HUES6 (cell line): ENCODE results near the gene HK3.

Experiments used
- H3K27ac ChIP-seq: 2 replicates; pipeline ENCODE4 v1.7.0; 2013; ENCODE audit warnings: low read depth, mild to moderate bottlenecking, low read length, inconsistent platforms
- H3K27me3 ChIP-seq: 2 replicates; pipeline ENCODE4 v1.6.1; 2013; ENCODE audit warnings: low read length; ENCODE audit not compliant: control insufficient read depth, insufficient read depth
- H3K36me3 ChIP-seq: 2 replicates; pipeline ENCODE4 v1.6.1; 2013; ENCODE audit warnings: low read length; ENCODE audit not compliant: control insufficient read depth, insufficient read depth
- H3K4me1 ChIP-seq: 2 replicates; pipeline ENCODE4 v1.6.1; 2013; ENCODE audit warnings: low read length; ENCODE audit not compliant: control insufficient read depth, insufficient read depth
- H3K4me3 ChIP-seq: 2 replicates; pipeline ENCODE4 v1.5.1; 2013; ENCODE audit warnings: low read depth, low read length
- H3K9ac ChIP-seq: one replicate; pipeline ENCODE4 v1.6.1; 2013; ENCODE audit warnings: mild to moderate bottlenecking, low read length
- H3K9me3 ChIP-seq: 2 replicates; pipeline ENCODE4 v1.6.1; 2013; ENCODE audit warnings: low read depth, low read length; ENCODE audit not compliant: control insufficient read depth, insufficient read depth

Gene HK3

GRCh38 chr5:176889321-176890280, 9.5 kb downstream of the HK3 start:
- Histone ChIP-seq H3K27me3 (no peaks in the 10 kb centered on the region), H3K9ac (no peak overlapping the region), H3K36me3 (no peaks in the 10 kb centered on the region), H3K4me1 (no peaks in the 10 kb centered on the region), H3K27ac (no peak overlapping the region), H3K9me3 (no peaks in the 10 kb centered on the region), H3K4me3 (no peak overlapping the region)

GRCh38 chr5:176888865-176889165, 10.3 kb downstream of the HK3 start:
- Histone ChIP-seq H3K9ac (no peak overlapping the region), H3K36me3 (no peaks in the 10 kb centered on the region), H3K27ac (no peak overlapping the region), H3K27me3 (no peaks in the 10 kb centered on the region), H3K9me3 (no peaks in the 10 kb centered on the region), H3K4me3 (no peak overlapping the region), H3K4me1 (no peaks in the 10 kb centered on the region)

DNA sequence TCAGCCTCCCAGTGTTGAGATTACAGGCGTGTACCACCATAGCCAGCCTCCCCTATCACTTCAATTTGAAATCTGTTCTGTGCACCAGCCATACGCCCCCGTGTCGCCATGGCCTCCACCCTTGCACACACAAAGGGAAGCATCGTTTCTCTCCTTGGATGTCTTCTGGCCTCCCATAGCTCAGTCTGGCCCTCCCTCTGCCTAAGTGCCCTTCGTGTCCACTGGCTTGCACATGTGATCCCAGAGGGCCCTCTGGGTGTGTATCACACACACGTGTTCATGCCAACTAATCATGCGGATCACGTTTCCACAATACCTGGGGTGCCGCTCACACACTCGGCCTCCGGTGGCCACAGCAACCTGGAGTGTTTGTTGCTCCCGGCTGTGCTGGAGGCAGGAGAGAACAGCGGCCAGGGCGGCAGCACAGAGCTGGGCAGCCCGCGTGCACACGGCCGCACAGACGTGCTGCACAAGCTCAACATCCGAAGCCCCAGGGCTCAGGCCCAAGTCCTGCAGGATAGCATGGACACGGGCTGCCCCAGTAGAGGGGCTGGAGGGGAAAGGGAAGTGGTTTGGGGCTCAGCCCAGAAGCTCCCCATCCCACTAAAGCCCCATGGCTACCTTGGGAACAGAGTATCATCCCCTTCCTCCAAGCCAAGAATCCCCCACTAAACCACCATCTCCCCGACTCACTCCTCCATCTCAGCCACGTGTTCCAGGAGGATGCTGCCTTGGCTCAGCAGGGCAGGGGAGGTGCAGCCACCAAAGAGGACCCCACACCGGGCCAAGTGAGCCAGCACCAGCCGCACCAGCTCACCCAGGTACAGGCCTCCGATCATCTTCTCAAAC, 10.9 kb downstream of the HK3 start:
- H3K27me3 ChIP-seq = no peaks in the 10 kb centered on the region
- H3K4me1 ChIP-seq = no peaks in the 10 kb centered on the region
- no peak overlapping the region for H3K4me3 ChIP-seq
- no peak overlapping the region for H3K9ac ChIP-seq
- no peak overlapping the region for H3K27ac ChIP-seq
- no peaks in the 10 kb centered on the region for H3K36me3 ChIP-seq
- H3K9me3 ChIP-seq = no peaks in the 10 kb centered on the region

DNA sequence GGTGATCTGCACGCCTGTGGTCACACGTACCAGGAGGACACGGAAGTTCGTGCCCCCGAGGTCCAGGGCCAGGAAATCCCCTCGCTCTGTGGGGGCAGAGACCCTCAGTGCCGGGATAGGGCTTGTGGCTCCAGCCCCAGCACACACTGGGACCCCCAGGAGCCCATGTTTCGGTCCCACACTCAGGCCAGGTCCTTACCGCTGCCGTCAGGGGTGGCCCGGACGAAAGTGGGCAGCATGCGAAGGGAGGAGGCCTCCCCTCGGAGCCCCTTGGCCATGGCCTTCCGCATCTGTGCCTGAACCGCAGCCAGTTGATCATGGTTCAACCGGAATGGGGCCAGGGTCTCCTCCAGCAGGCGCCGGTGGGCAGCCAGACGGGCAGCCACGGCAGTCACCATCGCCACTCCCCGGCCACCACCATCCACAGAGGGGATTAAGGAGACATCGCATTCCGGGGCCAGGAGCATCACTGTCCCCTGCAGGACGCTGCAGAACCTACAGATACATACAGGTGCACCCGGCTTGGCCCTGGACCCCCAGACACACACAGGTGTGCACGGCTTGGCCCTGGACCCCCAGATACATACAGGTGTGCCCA, 11.8 kb downstream of the HK3 start:
- H3K4me1 ChIP-seq = no peaks in the 10 kb centered on the region
- no peak overlapping the region for H3K9ac ChIP-seq
- no peak overlapping the region for H3K27ac ChIP-seq
- H3K4me3 ChIP-seq = no peak overlapping the region
- no peaks in the 10 kb centered on the region for H3K9me3 ChIP-seq
- H3K27me3 ChIP-seq = no peaks in the 10 kb centered on the region
- H3K36me3 ChIP-seq = no peaks in the 10 kb centered on the region

DNA sequence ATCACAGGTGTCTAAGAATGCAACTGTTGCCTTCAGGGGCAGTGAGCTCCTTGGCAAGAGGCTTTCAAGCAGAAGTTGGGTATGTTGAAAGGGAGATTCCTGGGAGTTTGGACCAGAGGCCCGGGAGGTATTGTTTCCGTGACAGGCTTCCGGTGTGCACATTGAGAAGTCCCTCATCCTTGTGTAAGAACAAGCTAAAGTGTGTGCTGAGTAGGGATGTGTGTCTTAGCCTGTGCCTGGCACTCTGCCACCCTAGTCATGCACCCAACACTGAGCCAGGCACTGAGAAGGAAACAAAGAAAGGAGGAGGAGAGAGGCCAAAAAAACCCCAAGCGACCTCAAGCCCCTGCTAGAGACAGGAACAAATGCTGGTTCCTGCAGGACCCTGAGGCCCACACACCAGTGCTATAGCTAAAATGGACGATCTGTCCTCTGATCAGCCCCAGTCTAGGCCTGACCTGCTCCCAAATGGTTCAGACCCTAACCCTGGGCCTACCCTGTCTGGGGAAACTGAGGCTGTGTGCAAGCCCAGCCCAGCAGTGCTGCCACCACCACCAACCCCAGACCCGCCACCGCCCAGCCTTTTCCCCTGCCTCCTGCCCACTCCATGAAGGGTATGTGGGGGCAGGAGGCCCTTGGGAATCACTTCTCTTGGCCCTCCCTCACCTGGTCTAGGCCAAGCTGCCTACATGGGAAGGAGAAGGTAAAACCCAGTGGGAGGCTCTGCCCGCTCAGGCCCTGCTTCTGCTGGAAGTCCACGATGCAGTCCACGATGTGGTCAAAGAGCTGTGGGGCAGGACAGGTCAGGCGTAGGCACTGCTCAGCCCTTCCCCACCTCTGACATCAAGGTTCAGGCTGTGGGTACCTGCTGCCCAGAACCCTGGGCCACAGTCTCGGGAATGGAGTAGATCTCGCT, 12.6 kb downstream of the HK3 start:
- Histone ChIP-seq H3K27me3 (no peaks in the 10 kb centered on the region), H3K9ac (no peak overlapping the region), H3K4me1 (no peaks in the 10 kb centered on the region), H3K4me3 (no peak overlapping the region), H3K27ac (no peak overlapping the region), H3K36me3 (no peaks in the 10 kb centered on the region), H3K9me3 (no peaks in the 10 kb centered on the region)

DNA sequence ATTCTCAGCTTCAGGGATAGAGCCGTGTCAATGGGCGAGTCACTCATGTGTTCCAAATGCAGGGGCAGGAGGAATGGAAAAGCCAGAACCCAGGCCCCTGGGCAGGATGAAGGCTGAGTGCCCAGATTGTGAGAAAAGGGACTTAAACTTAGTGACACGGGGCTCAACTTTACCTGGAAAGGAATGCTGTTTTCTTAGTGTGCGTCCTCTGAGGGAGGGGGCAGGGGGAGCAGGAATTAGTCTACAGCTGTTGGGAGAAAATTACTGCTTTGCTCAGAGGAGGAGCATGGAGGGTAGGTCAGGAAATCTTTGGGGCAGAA, 14.6 kb downstream of the HK3 start:
- Histone ChIP-seq H3K27me3 (no peaks in the 10 kb centered on the region), H3K4me1 (no peaks in the 10 kb centered on the region), H3K9ac (no peak overlapping the region), H3K27ac (no peak overlapping the region), H3K4me3 (no peak overlapping the region), H3K9me3 (no peaks in the 10 kb centered on the region), H3K36me3 (no peaks in the 10 kb centered on the region)

- Histone ChIP-seq H3K36me3 (no peaks in the 10 kb centered on the region), H3K4me3 (no peak overlapping the region), H3K9me3 (no peaks in the 10 kb centered on the region), H3K4me1 (no peaks in the 10 kb centered on the region), H3K27me3 (no peaks in the 10 kb centered on the region), H3K27ac (no peak overlapping the region), H3K9ac (no peak overlapping the region)
Observed at GRCh38 chr5:176883700-176884570, 15.2 kb downstream of the HK3 start.

GRCh38 chr5:176882567-176882903, 16.6 kb downstream of the HK3 start:
- Histone ChIP-seq H3K4me1 (no peaks in the 10 kb centered on the region), H3K27ac (no peak overlapping the region), H3K36me3 (no peaks in the 10 kb centered on the region), H3K9me3 (no peaks in the 10 kb centered on the region), H3K9ac (no peak overlapping the region), H3K4me3 (no peak overlapping the region), H3K27me3 (no peaks in the 10 kb centered on the region)

GRCh38 chr5:176881816-176882566, 17.2 kb downstream of the HK3 start:
- no peak overlapping the region for H3K4me3 ChIP-seq
- no peaks in the 10 kb centered on the region for H3K9me3 ChIP-seq
- no peaks in the 10 kb centered on the region for H3K4me1 ChIP-seq
- H3K36me3 ChIP-seq = no peaks in the 10 kb centered on the region
- no peaks in the 10 kb centered on the region for H3K27me3 ChIP-seq
- H3K9ac ChIP-seq = no peak overlapping the region
- no peak overlapping the region for H3K27ac ChIP-seq
